H1 (cell line): ENCODE results near the gene OR10H5. TPM values are rescaled to one million over a fixed set of nuclear protein-coding genes. Genes with fewer than 3 reads are reported as not detected.

Experiments used
- CTCF ChIA-PET: fragments of 300-600 bp; sonication (Branson Sonifier 250); formaldehyde crosslinking; loops from one replicate; lab custom pipeline; 2021; ENCODE audit not compliant: partially characterized antibody; lab: Charles Lee
- POLR2A ChIA-PET: fragments of 300-600 bp; sonication (Branson Sonifier 250); formaldehyde crosslinking; loops from one replicate; lab custom pipeline; 2021; ENCODE audit warnings: inconsistent platforms; ENCODE audit not compliant: partially characterized antibody; lab: Charles Lee
- DNase-seq, 2 experiments: peaks; one replicate each; pipeline versions ENCODE4 v3.0.0 to v3.0.0-alpha.2; 2010 to 2022; ENCODE audit warnings: low spot score in 2 of 2, low read depth in 1 of 2, mixed read lengths in 1 of 2
- FAIRE-seq: peaks from 2 replicates; lab custom pipeline; 2011; peaks lifted over from hg19 to GRCh38; lab: Jason Lieb, UNC
- H2AFZ ChIP-seq: 2 replicates; pipeline ENCODE4 v1.8.1; 2012; ENCODE audit warnings: low read length, inconsistent platforms
- H2AK5ac ChIP-seq: 2 replicates; pipeline ENCODE4 v1.6.1; 2013; ENCODE audit warnings: low read depth, low read length
- H2BK120ac ChIP-seq: replicated peaks from 2 replicates; pipeline ENCODE3; 2013; ENCODE audit warnings: low read depth, low read length, inconsistent platforms
- H2BK12ac ChIP-seq: 2 replicates; pipeline ENCODE4 v1.6.1; 2013; ENCODE audit warnings: low read depth, low read length
- H2BK15ac ChIP-seq: 2 replicates; pipeline ENCODE4 v1.6.1; 2013; ENCODE audit warnings: low read length
- H2BK20ac ChIP-seq: 2 replicates; pipeline ENCODE4 v1.6.1; 2013; ENCODE audit warnings: low read length
- H2BK5ac ChIP-seq: 2 replicates; pipeline ENCODE4 v1.6.1; 2013; ENCODE audit warnings: low read depth, low read length
- H3K14ac ChIP-seq: 2 replicates; pipeline ENCODE4 v1.6.1; 2013; ENCODE audit warnings: inconsistent platforms; ENCODE audit not compliant: insufficient read length
- H3K18ac ChIP-seq: 2 replicates; pipeline ENCODE4 v1.6.1; 2013; ENCODE audit warnings: low read length; ENCODE audit errors: extremely low read depth
- H3K23ac ChIP-seq: 2 replicates; pipeline ENCODE4 v1.6.1; 2013; ENCODE audit warnings: inconsistent platforms; ENCODE audit not compliant: insufficient read length
- H3K23me2 ChIP-seq: 2 replicates; pipeline ENCODE4 v1.6.1; 2013; ENCODE audit warnings: low read depth, low read length
- H3K27ac ChIP-seq: 2 replicates; pipeline ENCODE4 v1.6.1; 2011; ENCODE audit warnings: low read depth, low read length, inconsistent platforms
- H3K27me3 ChIP-seq, 4 experiments: replicated peaks in 1 of 4; 1 replicate in 1 of 4; 2 replicates in 3 of 4; pipeline versions ENCODE4 v1.6.1 to v1.8.1; 2011 to 2013; ENCODE audit warnings: low read length in 3 of 4, mild to moderate bottlenecking in 3 of 4, inconsistent platforms in 2 of 4, mixed read lengths in 2 of 4, moderate library complexity in 1 of 4; ENCODE audit not compliant: control insufficient read depth in 3 of 4, insufficient read depth in 3 of 4; ENCODE audit errors: extremely low read depth in 1 of 4
- H3K36me3 ChIP-seq, 4 experiments: 2 replicates each; pipeline versions ENCODE4 v1.6.1 to v1.8.1; 2011 to 2013; ENCODE audit warnings: mild to moderate bottlenecking in 4 of 4, low read length in 3 of 4, moderate library complexity in 2 of 4, control low read depth in 1 of 4, inconsistent platforms in 1 of 4; ENCODE audit not compliant: insufficient read depth in 4 of 4, control insufficient read depth in 2 of 4
- H3K4ac ChIP-seq: replicated peaks from 2 replicates; pipeline ENCODE3; 2013; ENCODE audit warnings: low read length, low read depth, mixed read lengths, inconsistent platforms; ENCODE audit not compliant: insufficient read length
- H3K4me1 ChIP-seq, 4 experiments: replicated peaks in 1 of 4; 1 replicate in 1 of 4; 2 replicates in 3 of 4; pipeline versions ENCODE4 v1.6.1 to v1.8.1; 2011 to 2013; ENCODE audit warnings: low read length in 3 of 4, inconsistent platforms in 2 of 4, mixed read lengths in 1 of 4; ENCODE audit not compliant: insufficient read depth in 4 of 4, control insufficient read depth in 3 of 4
- H3K4me2 ChIP-seq, 2 experiments: 2 replicates each; pipeline versions ENCODE4 v1.6.1 to v1.8.1; 2011 to 2013; ENCODE audit warnings: low read depth in 2 of 2, low read length in 2 of 2, control low read depth in 1 of 2, inconsistent platforms in 1 of 2, mild to moderate bottlenecking in 1 of 2; ENCODE audit not compliant: insufficient read depth in 1 of 2
- H3K4me3 ChIP-seq, 4 experiments: fragments of 200-600, 300-600 bp in 1 of 4; sonication (generic), shearing (Covaris generic), sonication (Bioruptor Twin) in 1 of 4; 2 replicates each; pipeline versions ENCODE4 v1.5.1 to v1.8.1; 2011 to 2016; ENCODE audit warnings: low read length in 4 of 4, low read depth in 3 of 4, control low read depth in 2 of 4, inconsistent platforms in 2 of 4, mild to moderate bottlenecking in 2 of 4, mixed read lengths in 1 of 4, moderate library complexity in 1 of 4; ENCODE audit not compliant: insufficient read depth in 2 of 4; ENCODE audit errors: extremely low read depth in 1 of 4
- H3K56ac ChIP-seq: replicated peaks from 2 replicates; pipeline ENCODE3; 2013; ENCODE audit warnings: low read depth, mild to moderate bottlenecking, mixed read lengths, low read length, inconsistent platforms; ENCODE audit not compliant: insufficient read length
- H3K79me1 ChIP-seq: 2 replicates; pipeline ENCODE4 v1.6.1; 2013; ENCODE audit warnings: low read depth, low read length, control low read depth
- H3K79me2 ChIP-seq, 2 experiments: 2 replicates each; pipeline versions ENCODE4 v1.6.1 to v1.8.1; 2012 to 2013; ENCODE audit warnings: low read length in 2 of 2, mild to moderate bottlenecking in 2 of 2, inconsistent platforms in 1 of 2; ENCODE audit not compliant: insufficient read depth in 2 of 2, control insufficient read depth in 1 of 2
- H3K9ac ChIP-seq, 4 experiments: replicated peaks in 1 of 4; 1 replicate in 1 of 4; 2 replicates in 3 of 4; pipeline versions ENCODE4 v1.6.1 to v1.8.1; 2011 to 2013; ENCODE audit warnings: low read depth in 3 of 4, low read length in 3 of 4, control low read depth in 2 of 4, mild to moderate bottlenecking in 2 of 4, moderate library complexity in 2 of 4, inconsistent platforms in 1 of 4; ENCODE audit errors: extremely low read depth in 1 of 4
- H3K9me3 ChIP-seq, 2 experiments: 2 replicates each; pipeline versions ENCODE4 v1.6.1 to v1.8.1; 2012 to 2013; ENCODE audit warnings: mild to moderate bottlenecking in 2 of 2, moderate library complexity in 2 of 2, control low read depth in 1 of 2, inconsistent platforms in 1 of 2, low read depth in 1 of 2, low read length in 1 of 2, mixed read lengths in 1 of 2; ENCODE audit not compliant: insufficient read depth in 2 of 2
- H4K20me1 ChIP-seq, 2 experiments: replicated peaks in 1 of 2; 2 replicates each; pipeline versions ENCODE3 to v1.8.1; 2011 to 2013; ENCODE audit warnings: inconsistent platforms in 2 of 2, low read length in 2 of 2, mild to moderate bottlenecking in 1 of 2; ENCODE audit not compliant: insufficient read depth in 2 of 2, control insufficient read depth in 1 of 2
- H4K5ac ChIP-seq: 2 replicates; pipeline ENCODE4 v1.6.1; 2013; ENCODE audit warnings: low read length, low read depth, mixed read lengths, inconsistent platforms; ENCODE audit not compliant: insufficient read length
- H4K8ac ChIP-seq: 2 replicates; pipeline ENCODE4 v1.8.0; 2013; ENCODE audit warnings: mild to moderate bottlenecking, moderate library complexity, low read length, inconsistent platforms; ENCODE audit not compliant: insufficient read depth; ENCODE audit errors: extremely low read depth
- H4K91ac ChIP-seq: replicated peaks from 2 replicates; pipeline ENCODE3; 2013; ENCODE audit warnings: low read length, mixed read lengths, inconsistent platforms; ENCODE audit not compliant: insufficient read length
- ASH2L ChIP-seq: fragments of 200-600, 300-600 bp; sonication (generic); IDR thresholded peaks from one replicate; pipeline ENCODE4 v1.7.1; 2017; ENCODE audit warnings: low read length
- CHD2 ChIP-seq: IDR thresholded peaks from 2 replicates; pipeline ENCODE4 v1.6.1; 2012; ENCODE audit warnings: low read length, improper control_type of control experiment
- GTF2F1 ChIP-seq: IDR thresholded peaks from 2 replicates; pipeline ENCODE4 v1.6.1; 2012; ENCODE audit warnings: low read depth, low read length, improper control_type of control experiment, borderline replicate concordance
- TEAD4 ChIP-seq: IDR thresholded peaks from 2 replicates; pipeline ENCODE4 v1.6.1; 2012; ENCODE audit warnings: low read depth, low read length, inconsistent platforms, mixed read lengths
- WGBS, 2 experiments: shearing (Covaris generic) in 1 of 2; methylation state at CpG; one replicate each; pipeline versions ENCODE4 v1.1.6 to v1.1.7; 2013 to 2015; ENCODE audit warnings: low lambda C conversion rate in 2 of 2, mixed read lengths in 2 of 2, inconsistent platforms in 1 of 2, low coverage in 1 of 2, missing lambda C conversion rate in 1 of 2; ENCODE audit not compliant: insufficient replicate concordance in 2 of 2, insufficient coverage in 1 of 2, insufficient read length in 1 of 2; ENCODE audit errors: extremely low coverage in 1 of 2, missing lambda C conversion rate in 1 of 2; 5-methylcytosine and 5-hydroxymethylcytosine counted together
- polyA plus RNA-seq, 7 experiments: library from polyadenylated mRNA; depleted of rRNA in 3 of 7; stranded (reverse) in 5 of 7; unstranded in 2 of 7; fragments of >200 nt in 5 of 7; fragments of 200-250 nt in 2 of 7; gene quantifications; 1 replicate in 5 of 7; 2 replicates in 1 of 7; 4 replicates in 1 of 7; pipeline versions ENCODE4 v1.2.1 to v1.2.3, GENCODE V29; 2011 to 2013; ENCODE audit warnings: missing spikeins in 2 of 7, mixed read lengths in 2 of 7
- total RNA-seq: library from RNA; stranded (reverse); fragmentation: NEBNext Ultra II Directional; extraction: Animal tissue kit (Norgen Biotek cat#: 25700); gene quantifications from 2 replicates; pipeline ENCODE4 v1.2.1, GENCODE V29; 2021

The OR10H5 gene
- total and polyA plus RNA-seq, 2 of the 8 experiments (the other 6 are each of a cell fraction or from before 2014, with no cell fraction given): not detected

DNA sequence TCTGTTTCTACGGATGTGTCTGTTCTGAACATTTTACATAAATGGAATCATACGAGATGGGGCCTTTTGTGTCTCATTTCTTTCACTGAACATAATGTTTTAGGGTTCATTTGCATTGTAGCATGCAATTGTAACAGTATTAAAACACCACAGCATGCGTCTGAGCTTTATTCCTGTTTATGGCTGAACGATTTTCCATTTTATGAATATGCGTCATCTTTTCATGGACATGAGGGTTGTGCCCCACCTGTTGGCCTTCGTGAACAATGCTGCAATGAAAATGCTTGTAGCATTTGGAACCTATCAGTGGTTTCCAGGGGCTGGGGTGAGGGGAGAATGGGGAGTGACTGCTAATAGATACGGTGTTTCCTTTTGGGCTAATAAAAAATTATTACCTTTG, 22.9 kb downstream of the OR10H5 start:
- H2BK15ac ChIP-seq: no peak overlapping the region
- H4K8ac ChIP-seq: no peak overlapping the region
- ChIA-PET CTCF (no interaction called here), POLR2A (no interaction called here)
- 76% methylated on average over 7 of the region's 7 CpGs; no CpG with 5 or more reads in 1 of the 2 experiments for WGBS, 2 experiments
- H4K5ac ChIP-seq: no peak overlapping the region
- no peak overlapping the region for H3K23ac ChIP-seq
- H3K4me2 ChIP-seq: no peak overlapping the region
- H3K23me2 ChIP-seq: no peaks in the 10 kb centered on the region
- no peak overlapping the region for H2AK5ac ChIP-seq
- H4K20me1 ChIP-seq: no peaks in the 10 kb centered on the region
- H3K36me3 ChIP-seq: no peaks in the 10 kb centered on the region
- H4K91ac ChIP-seq: no peak overlapping the region
- no peak overlapping the region for H3K27ac ChIP-seq
- H3K4me1 ChIP-seq: no peaks in the 10 kb centered on the region
- H3K14ac ChIP-seq: no peak overlapping the region
- no peak overlapping the region for H3K4ac ChIP-seq
- no peak for FAIRE-seq
- no peak overlapping the region for H2BK20ac ChIP-seq
- H3K79me2 ChIP-seq: no peaks in the 10 kb centered on the region
- H3K27me3 ChIP-seq: no peaks in the 10 kb centered on the region
- H2BK5ac ChIP-seq: no peak overlapping the region
- H3K4me3 ChIP-seq: no peak overlapping the region
- no peaks in the 10 kb centered on the region for H3K79me1 ChIP-seq
- no peak overlapping the region for H2AFZ ChIP-seq
- H3K18ac ChIP-seq: no peak overlapping the region
- DNase-seq: no peak
- H3K9me3 ChIP-seq: peaks cover 45 to 98% of the 10 kb centered on the region in 2 experiments
- H2BK12ac ChIP-seq: no peak overlapping the region
- no peak overlapping the region for H2BK120ac ChIP-seq
- no peak overlapping the region for H3K56ac ChIP-seq
- TF ChIP-seq ASH2L (no peak), CHD2 (no peak), TEAD4 (no peak), GTF2F1 (no peak)
- no peak overlapping the region for H3K9ac ChIP-seq
